H9 (cell line): Measurements from ENCODE around the gene HCN2. TPM values are rescaled to one million over a fixed set of nuclear protein-coding genes. Genes with fewer than 3 reads are reported as not detected.
A peak's percentile ranks its signal among the peaks of the same experiment; 100 is the strongest.

Source experiments
- DNase-seq: peaks from one replicate; pipeline ENCODE4 v3.0.0-alpha.2; 2017
- H2AFZ ChIP-seq: one replicate; pipeline ENCODE4 v1.6.1; 2013; ENCODE audit warnings: mild to moderate bottlenecking, low read length, control low read depth, moderate library complexity
- H2AK5ac ChIP-seq: 2 replicates; pipeline ENCODE4 v1.6.1; 2013; ENCODE audit warnings: low read length, control low read depth, mixed read lengths; ENCODE audit not compliant: insufficient read length
- H2BK120ac ChIP-seq: one replicate; pipeline ENCODE4 v1.6.1; 2013; ENCODE audit warnings: low read depth, mild to moderate bottlenecking, low read length, control low read depth, inconsistent platforms; ENCODE audit not compliant: poor library complexity, severe bottlenecking
- H2BK12ac ChIP-seq: 2 replicates; pipeline ENCODE4 v1.6.1; 2013; ENCODE audit warnings: low read length, control low read depth, mixed read lengths, low read depth; ENCODE audit not compliant: insufficient read length
- H2BK15ac ChIP-seq: 2 replicates; pipeline ENCODE4 v1.6.1; 2013; ENCODE audit warnings: low read depth, low read length, control low read depth
- H2BK20ac ChIP-seq: one replicate; pipeline ENCODE4 v1.6.1; 2013; ENCODE audit warnings: low read depth, mild to moderate bottlenecking, low read length, control low read depth, inconsistent platforms; ENCODE audit not compliant: poor library complexity, severe bottlenecking
- H2BK5ac ChIP-seq: 2 replicates; pipeline ENCODE4 v1.6.1; 2013; ENCODE audit warnings: low read length, control low read depth, mixed read lengths; ENCODE audit not compliant: insufficient read length
- H3K14ac ChIP-seq: 2 replicates; pipeline ENCODE4 v1.6.1; 2013; ENCODE audit warnings: low read length, control low read depth; ENCODE audit not compliant: insufficient read depth
- H3K18ac ChIP-seq: 2 replicates; pipeline ENCODE4 v1.6.1; 2013; ENCODE audit warnings: low read depth, mild to moderate bottlenecking, mixed read lengths, low read length, control low read depth; ENCODE audit not compliant: insufficient read length
- H3K23ac ChIP-seq: 2 replicates; pipeline ENCODE4 v1.6.1; 2013; ENCODE audit warnings: low read length, control low read depth, mixed read lengths, low read depth; ENCODE audit not compliant: insufficient read length
- H3K23me2 ChIP-seq: 2 replicates; pipeline ENCODE4 v1.6.1; 2013; ENCODE audit warnings: low read depth, mild to moderate bottlenecking, mixed read lengths, low read length, control low read depth; ENCODE audit not compliant: insufficient read length, poor library complexity, severe bottlenecking
- H3K27ac ChIP-seq: 2 replicates; pipeline ENCODE4 v1.5.1; 2013; ENCODE audit warnings: low read length, control low read depth, mixed read lengths, low read depth; ENCODE audit not compliant: insufficient read length
- H3K27me3 ChIP-seq: 2 replicates; pipeline ENCODE4 v1.6.1; 2013; ENCODE audit warnings: low read length, control low read depth, inconsistent platforms; ENCODE audit not compliant: insufficient read depth
- H3K4ac ChIP-seq: 2 replicates; pipeline ENCODE4 v1.6.1; 2013; ENCODE audit warnings: low read depth, mild to moderate bottlenecking, control low read depth, inconsistent platforms, low read length, moderate library complexity
- H3K4me1 ChIP-seq: 2 replicates; pipeline ENCODE4 v1.6.1; 2013; ENCODE audit warnings: low read length, control low read depth, inconsistent platforms; ENCODE audit not compliant: insufficient read depth
- H3K4me2 ChIP-seq: 2 replicates; pipeline ENCODE4 v1.6.1; 2013; ENCODE audit warnings: low read length, control low read depth, mixed read lengths; ENCODE audit not compliant: insufficient read length, insufficient read depth
- H3K56ac ChIP-seq: 2 replicates; pipeline ENCODE4 v1.6.1; 2013; ENCODE audit warnings: low read depth, mild to moderate bottlenecking, mixed read lengths, low read length, control low read depth; ENCODE audit not compliant: insufficient read length
- H3K79me1 ChIP-seq: 2 replicates; pipeline ENCODE4 v1.6.1; 2013; ENCODE audit warnings: low read depth, mild to moderate bottlenecking, moderate library complexity, low read length, control low read depth, inconsistent platforms; ENCODE audit not compliant: insufficient read depth, poor library complexity, severe bottlenecking
- H3K79me2 ChIP-seq: 2 replicates; pipeline ENCODE4 v1.6.1; 2013; ENCODE audit warnings: low read length, control low read depth, inconsistent platforms; ENCODE audit not compliant: insufficient read depth
- H3K9ac ChIP-seq: 2 replicates; pipeline ENCODE4 v1.6.1; 2013; ENCODE audit warnings: low read length, control low read depth, mixed read lengths; ENCODE audit not compliant: insufficient read length; ENCODE audit errors: extremely low read depth
- H3K9me3 ChIP-seq: one replicate; pipeline ENCODE4 v1.6.1; 2013; ENCODE audit warnings: low read depth, low read length, inconsistent platforms; ENCODE audit not compliant: control insufficient read depth
- H3T11ph ChIP-seq: one replicate; pipeline ENCODE4 v1.6.1; 2013; ENCODE audit warnings: mild to moderate bottlenecking, low read length, control low read depth, inconsistent platforms
- H4K20me1 ChIP-seq: one replicate; pipeline ENCODE4 v1.6.1; 2013; ENCODE audit not compliant: control insufficient read depth, insufficient read length, insufficient read depth
- H4K5ac ChIP-seq: 2 replicates; pipeline ENCODE4 v1.6.1; 2013; ENCODE audit warnings: low read depth, mild to moderate bottlenecking, mixed read lengths, low read length, control low read depth; ENCODE audit not compliant: insufficient read length
- H4K8ac ChIP-seq: replicated peaks from 2 replicates; pipeline ENCODE4 v1.6.1; 2013; ENCODE audit warnings: low read length, control low read depth, mixed read lengths, low read depth; ENCODE audit not compliant: insufficient read length
- H4K91ac ChIP-seq: 2 replicates; pipeline ENCODE4 v1.6.1; 2013; ENCODE audit warnings: low read depth, mild to moderate bottlenecking, moderate library complexity, mixed read lengths, low read length, control low read depth; ENCODE audit not compliant: insufficient read length
- H3K27ac Mint-ChIP-seq, 3 experiments: 2 replicates in 2 of 3; 3 replicates in 1 of 3; pipeline ENCODE4 v1.8.0; 2020 to 2021; ENCODE audit warnings: mixed read lengths in 3 of 3, mild to moderate bottlenecking in 1 of 3, moderate library complexity in 1 of 3
- H3K27me3 Mint-ChIP-seq: 2 replicates; pipeline ENCODE4 v1.8.0; 2021; ENCODE audit warnings: low read depth, mild to moderate bottlenecking, moderate library complexity, mixed read lengths
- H3K36me3 Mint-ChIP-seq, 3 experiments: 2 replicates in 2 of 3; 3 replicates in 1 of 3; pipeline ENCODE4 v1.8.0; 2020 to 2021; ENCODE audit warnings: low read depth in 3 of 3, mixed read lengths in 3 of 3; ENCODE audit not compliant: insufficient read depth in 1 of 3
- H3K4me1 Mint-ChIP-seq, 2 experiments: 2 replicates each; pipeline ENCODE4 v1.8.0; 2020; ENCODE audit warnings: mixed read lengths in 2 of 2
- H3K4me3 Mint-ChIP-seq, 2 experiments: 2 replicates in 1 of 2; 3 replicates in 1 of 2; pipeline ENCODE4 v1.8.0; 2020 to 2021; ENCODE audit warnings: mild to moderate bottlenecking in 2 of 2, mixed read lengths in 2 of 2, moderate library complexity in 1 of 2
- H3K9me3 Mint-ChIP-seq, 2 experiments: 2 replicates in 1 of 2; 3 replicates in 1 of 2; pipeline ENCODE4 v1.8.0; 2020; ENCODE audit warnings: mild to moderate bottlenecking in 2 of 2, mixed read lengths in 2 of 2, moderate library complexity in 1 of 2
- WGBS: extraction: QIAGEN DNeasy Blood & Tissue Kit; methylation state at CpG from one replicate; pipeline ENCODE4 v1.1.7; 2013; ENCODE audit warnings: missing lambda C conversion rate, low lambda C conversion rate, mixed read lengths; ENCODE audit not compliant: insufficient read length; ENCODE audit errors: extremely low coverage; 5-methylcytosine and 5-hydroxymethylcytosine counted together
- total RNA-seq: library from RNA; stranded (reverse); gene quantifications from 2 replicates; pipeline ENCODE4 v1.2.1, GENCODE V29; 2021
- TF ChIP-seq, protein P1 (sequence below): fragments of 200-600 bp; sonication (generic); conservative IDR thresholded peaks from 3 replicates; pipeline ENCODE4 v1.8.0; 2021; ENCODE audit warnings: antibody characterized with exemption, mild to moderate bottlenecking

HCN2 gene
- total RNA-seq, 1 experiment from 2014 or later: 3.7 TPM

- Mint-ChIP-seq H3K4me3 (no peak overlapping the region), H3K36me3 (peaks cover 18 to 35% (median 28%) of the 10 kb centered on the region in 3 experiments), H3K4me1 (peaks cover 3 to 4% of the 10 kb centered on the region in 2 experiments; a peak in 1 of 4 replicates), H3K27ac (peak overlapping the region in 1 of 3 experiments; percentile 63; a peak in 1 of 7 replicates), H3K27me3 (no peaks in the 10 kb centered on the region), H3K9me3 (no peaks in the 10 kb centered on the region)
- Histone ChIP-seq H3K23ac (no peak overlapping the region), H2AFZ (no peak overlapping the region), H3K79me1 (no peaks in the 10 kb centered on the region), H3K56ac (no peak overlapping the region), H2BK5ac (no peak overlapping the region), H3K23me2 (no peaks in the 10 kb centered on the region), H3K4me2 (no peak overlapping the region), H3K9me3 (no peaks in the 10 kb centered on the region), H4K20me1 (no peaks in the 10 kb centered on the region), H3K14ac (no peak overlapping the region; the same call in 1 of the 2 replicates), H3K79me2 (no peaks in the 10 kb centered on the region), H2BK20ac (no peak overlapping the region), H4K5ac (no peak overlapping the region), H3K4ac (no peak overlapping the region), H3K27ac (no peak overlapping the region), H2BK12ac (no peak overlapping the region), H3K27me3 (no peaks in the 10 kb centered on the region), H2BK15ac (no peak overlapping the region), H4K91ac (no peak overlapping the region), H3K4me1 (no peaks in the 10 kb centered on the region), H4K8ac (no peak overlapping the region), H3T11ph (no peak overlapping the region), H3K9ac (no peak overlapping the region), H3K18ac (no peak overlapping the region), H2BK120ac (no peak overlapping the region), H2AK5ac (no peak overlapping the region)
- TF ChIP-seq, protein P1, sequence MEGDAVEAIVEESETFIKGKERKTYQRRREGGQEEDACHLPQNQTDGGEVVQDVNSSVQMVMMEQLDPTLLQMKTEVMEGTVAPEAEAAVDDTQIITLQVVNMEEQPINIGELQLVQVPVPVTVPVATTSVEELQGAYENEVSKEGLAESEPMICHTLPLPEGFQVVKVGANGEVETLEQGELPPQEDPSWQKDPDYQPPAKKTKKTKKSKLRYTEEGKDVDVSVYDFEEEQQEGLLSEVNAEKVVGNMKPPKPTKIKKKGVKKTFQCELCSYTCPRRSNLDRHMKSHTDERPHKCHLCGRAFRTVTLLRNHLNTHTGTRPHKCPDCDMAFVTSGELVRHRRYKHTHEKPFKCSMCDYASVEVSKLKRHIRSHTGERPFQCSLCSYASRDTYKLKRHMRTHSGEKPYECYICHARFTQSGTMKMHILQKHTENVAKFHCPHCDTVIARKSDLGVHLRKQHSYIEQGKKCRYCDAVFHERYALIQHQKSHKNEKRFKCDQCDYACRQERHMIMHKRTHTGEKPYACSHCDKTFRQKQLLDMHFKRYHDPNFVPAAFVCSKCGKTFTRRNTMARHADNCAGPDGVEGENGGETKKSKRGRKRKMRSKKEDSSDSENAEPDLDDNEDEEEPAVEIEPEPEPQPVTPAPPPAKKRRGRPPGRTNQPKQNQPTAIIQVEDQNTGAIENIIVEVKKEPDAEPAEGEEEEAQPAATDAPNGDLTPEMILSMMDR: no peak
- no CpG with 5 or more reads among the region's 13 CpGs for WGBS
- DNase-seq: no peak
Measured at GRCh38 chr19:611481-611868, 21.8 kb downstream of the HCN2 start.
